ENCODE data around the gene CCBE1. TPM values are rescaled to one million over a fixed set of nuclear protein-coding genes. Genes with fewer than 3 reads are reported as not detected.
A peak's percentile ranks its signal among the peaks of the same experiment; 100 is the strongest.

Gene CCBE1
- total and polyA plus RNA-seq, 7 donors, result 0.23 to 61.1 (median 38.9) TPM

DNA sequence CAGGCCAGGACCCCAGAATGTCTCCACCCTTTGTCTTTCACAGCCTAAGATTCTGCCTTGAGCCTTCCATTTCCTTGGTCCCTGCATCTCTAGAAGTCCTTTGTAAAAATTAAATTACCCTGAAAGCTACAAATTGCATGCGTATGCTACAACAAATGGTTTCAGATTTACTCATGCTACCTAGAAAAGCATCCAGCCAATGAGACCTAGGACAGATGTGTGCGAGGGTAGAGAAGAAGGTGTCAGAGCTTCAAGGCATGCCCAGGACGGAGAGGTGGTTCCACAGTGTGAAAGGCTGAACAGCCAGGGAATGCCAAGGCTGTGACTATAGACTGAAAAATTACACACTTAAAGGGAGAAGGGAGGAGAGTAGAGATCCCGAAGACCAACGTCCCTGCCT, 40.2 kb downstream of the CCBE1 start:
- Histone ChIP-seq H3K36me3 (no peaks in the 10 kb centered on the region), H3K27ac (peak overlapping the region in 3 of 4 donors; percentile 75 to 84 (median 80)), H3K27me3 (no peaks in the 10 kb centered on the region), H3K4me1 (peaks cover 0 to 88% (median 77%) of the 10 kb centered on the region in 4 donors), H3K9me3 (no peaks in the 10 kb centered on the region), H3K4me3 (no peak overlapping the region)
- TF ChIP-seq, protein P1, sequence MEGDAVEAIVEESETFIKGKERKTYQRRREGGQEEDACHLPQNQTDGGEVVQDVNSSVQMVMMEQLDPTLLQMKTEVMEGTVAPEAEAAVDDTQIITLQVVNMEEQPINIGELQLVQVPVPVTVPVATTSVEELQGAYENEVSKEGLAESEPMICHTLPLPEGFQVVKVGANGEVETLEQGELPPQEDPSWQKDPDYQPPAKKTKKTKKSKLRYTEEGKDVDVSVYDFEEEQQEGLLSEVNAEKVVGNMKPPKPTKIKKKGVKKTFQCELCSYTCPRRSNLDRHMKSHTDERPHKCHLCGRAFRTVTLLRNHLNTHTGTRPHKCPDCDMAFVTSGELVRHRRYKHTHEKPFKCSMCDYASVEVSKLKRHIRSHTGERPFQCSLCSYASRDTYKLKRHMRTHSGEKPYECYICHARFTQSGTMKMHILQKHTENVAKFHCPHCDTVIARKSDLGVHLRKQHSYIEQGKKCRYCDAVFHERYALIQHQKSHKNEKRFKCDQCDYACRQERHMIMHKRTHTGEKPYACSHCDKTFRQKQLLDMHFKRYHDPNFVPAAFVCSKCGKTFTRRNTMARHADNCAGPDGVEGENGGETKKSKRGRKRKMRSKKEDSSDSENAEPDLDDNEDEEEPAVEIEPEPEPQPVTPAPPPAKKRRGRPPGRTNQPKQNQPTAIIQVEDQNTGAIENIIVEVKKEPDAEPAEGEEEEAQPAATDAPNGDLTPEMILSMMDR (IDR thresholded peaks at IDR 0.05), result no peak
- TF ChIP-seq EP300 (IDR thresholded peaks at IDR 0.05), result no peak
- TF ChIP-seq POLR2A (IDR thresholded peaks at IDR 0.05), result no peak
- no peak for TF ChIP-seq POLR2AphosphoS5 (IDR thresholded peaks at IDR 0.05)
- DNase-seq, result no peak
- intact Hi-C loops (cut with DNase I), result no loop called here
- WGBS, 2 donors, result 80 to 84% methylated on average over 5 of the region's 5 CpGs

DNA sequence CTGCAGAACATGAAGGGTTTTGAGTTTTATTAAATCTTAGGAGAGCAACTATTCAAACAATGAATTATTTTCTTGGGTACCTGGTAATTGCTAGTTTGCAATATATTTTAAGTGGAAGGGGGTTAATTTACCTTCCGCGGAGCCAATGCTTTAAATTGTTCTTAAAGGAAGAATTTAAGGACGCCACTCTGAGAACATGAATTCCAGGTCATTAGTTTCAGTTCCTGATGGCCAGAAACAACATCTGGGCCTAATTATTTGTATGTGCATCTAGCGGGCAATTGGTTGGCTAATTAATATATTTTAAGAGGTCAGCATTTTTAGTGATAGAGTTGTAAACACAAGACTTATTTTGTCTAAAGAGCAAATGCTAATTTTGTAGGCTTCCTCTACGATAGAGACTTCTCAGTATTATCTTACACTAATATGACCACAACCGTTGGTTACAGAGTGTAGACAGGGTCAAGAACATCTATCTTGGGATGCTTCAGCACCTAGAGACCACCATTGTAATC, 40.8 kb downstream of the CCBE1 start:
- Histone ChIP-seq H3K27me3 (no peaks in the 10 kb centered on the region), H3K9me3 (no peaks in the 10 kb centered on the region), H3K4me3 (no peak overlapping the region), H3K4me1 (peaks cover 0 to 87% (median 78%) of the 10 kb centered on the region in 4 donors), H3K36me3 (no peaks in the 10 kb centered on the region), H3K27ac (peak overlapping the region in 3 of 4 donors; percentile 75 to 84 (median 80))
- TF ChIP-seq, protein P1 (IDR thresholded peaks at IDR 0.05), result no peak
- no peak for TF ChIP-seq POLR2A (IDR thresholded peaks at IDR 0.05)
- WGBS, 2 donors, result 88 to 95% methylated on average over 6 of the region's 6 CpGs
- DNase-seq, result no peak
- intact Hi-C loops (cut with DNase I), result no loop called here

DNA sequence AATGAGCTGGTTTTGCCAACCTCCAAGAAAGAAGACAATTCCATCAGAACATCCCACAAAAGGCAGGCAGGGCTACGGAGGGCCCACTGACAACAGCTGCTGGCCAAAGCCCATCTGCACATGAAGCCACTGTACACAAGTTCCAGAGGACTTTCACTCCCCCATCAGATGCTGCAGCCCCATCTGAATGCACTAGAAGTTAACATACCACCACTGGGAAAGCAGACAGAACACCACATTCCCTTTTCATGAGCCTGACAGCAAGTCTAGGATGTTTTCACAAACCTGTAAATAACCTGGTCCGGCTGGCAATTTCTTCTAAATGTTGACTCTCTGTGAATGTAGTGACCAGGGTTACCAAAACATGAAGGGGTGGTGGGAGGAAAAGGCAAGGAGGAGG, 41.5 kb downstream of the CCBE1 start:
- Histone ChIP-seq H3K36me3 (no peaks in the 10 kb centered on the region), H3K4me3 (no peak overlapping the region), H3K4me1 (peaks cover 0 to 87% (median 78%) of the 10 kb centered on the region in 4 donors), H3K27ac (peak overlapping the region in 3 of 4 donors; percentile 75 to 84 (median 80)), H3K9me3 (no peaks in the 10 kb centered on the region), H3K27me3 (no peaks in the 10 kb centered on the region)
- 60 to 66% methylated on average over 2 of the region's 2 CpGs for WGBS, 2 donors
- intact Hi-C loops (cut with DNase I), result no loop called here
- DNase-seq, result no peak
- TF ChIP-seq, protein P1 (IDR thresholded peaks at IDR 0.05), result no peak
- no peak for TF ChIP-seq POLR2AphosphoS5 (IDR thresholded peaks at IDR 0.05)
- no peak for TF ChIP-seq POLR2A (IDR thresholded peaks at IDR 0.05)
- TF ChIP-seq EP300 (IDR thresholded peaks at IDR 0.05), result no peak

DNA sequence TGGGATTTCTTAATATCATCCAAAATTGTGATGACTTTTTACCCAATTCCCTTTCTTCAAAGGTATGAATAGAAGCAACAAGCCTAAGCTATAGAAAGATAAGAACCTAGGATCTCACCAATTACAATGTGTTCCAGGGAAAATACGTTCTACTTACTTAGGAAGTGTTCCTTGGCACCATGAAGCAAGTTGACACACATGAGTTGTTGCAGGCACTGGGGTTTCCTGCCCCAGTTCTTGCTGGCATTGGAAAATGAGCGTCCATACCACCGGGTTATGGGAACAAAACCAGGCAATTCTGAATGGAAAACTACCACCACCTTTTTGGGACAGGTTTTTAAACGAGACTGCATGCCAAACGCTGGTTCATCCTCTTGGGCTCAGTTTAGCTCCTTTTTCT, 46.2 kb downstream of the CCBE1 start:
- no peak overlapping the region for H3K4me3 ChIP-seq
- intact Hi-C loops (cut with DNase I), result loop anchor here (5.0 kb wide), 1 partner anchor 46 kb away; the partner anchor contains the start of gene CCBE1
- peak overlapping the region in 3 of 4 donors; percentile 75 to 84 (median 80) for H3K27ac ChIP-seq
- H3K36me3 ChIP-seq, result no peaks in the 10 kb centered on the region
- H3K4me1 ChIP-seq, result peaks cover 0 to 96% (median 87%) of the 10 kb centered on the region in 4 donors
- TF ChIP-seq, protein P1 (IDR thresholded peaks at IDR 0.05), result no peak
- peak; percentile 51 to 81 (median 60) for TF ChIP-seq POLR2AphosphoS5 (IDR thresholded peaks at IDR 0.05)
- TF ChIP-seq EP300 (IDR thresholded peaks at IDR 0.05), result no peak
- no peak for TF ChIP-seq POLR2A (IDR thresholded peaks at IDR 0.05)
- DNase-seq, result no peak
- no peaks in the 10 kb centered on the region for H3K27me3 ChIP-seq
- H3K9me3 ChIP-seq, result no peaks in the 10 kb centered on the region
- WGBS, 2 donors, result 85 to 86% methylated on average over 5 of the region's 5 CpGs
